ENCODE measurements around the gene GMDS. TPM values are rescaled to one million over a fixed set of nuclear protein-coding genes. Genes with fewer than 3 reads are reported as not detected.
A peak's percentile ranks its signal among the peaks of the same experiment; 100 is the strongest.

GMDS gene
- total and polyA plus RNA-seq, 2 of the 13 experiments (the other 11 are each of a cell fraction or from before 2014, with no cell fraction given), result 64.4 to 112 TPM

GRCh38 chr6:1607516-1608221, 637.7 kb downstream of the GMDS start (continued):
- TF ChIP-seq ZSCAN29 (CRISPR knock-in tag; conservative IDR thresholded peaks at IDR 0.05) (peak; percentile 66; the same call in 1 of the 2 replicates), ZNF75D (CRISPR knock-in tag; IDR thresholded peaks at IDR 0.05; ENCODE audit: borderline replicate concordance) (no peak), ZNF180 (CRISPR knock-in tag; IDR thresholded peaks at IDR 0.05; ENCODE audit: borderline replicate concordance, low read depth) (no peak), TEAD2 (CRISPR knock-in tag; IDR thresholded peaks at IDR 0.05) (no peak), ZNF841 (CRISPR knock-in tag; IDR thresholded peaks at IDR 0.05; ENCODE audit: borderline replicate concordance) (no peak), GATAD2A (CRISPR knock-in tag; IDR thresholded peaks at IDR 0.05) (peak; percentile 66), HNRNPUL1 (IDR thresholded peaks at IDR 0.05; ENCODE audit: low read depth, low read length) (no peak), ZNF678 (CRISPR knock-in tag; IDR thresholded peaks at IDR 0.05) (no peak), PHF21A (CRISPR knock-in tag; IDR thresholded peaks at IDR 0.05) (0 out of 2 replicates have a peak, but pooled peaks have one; percentile 42), NFIB (CRISPR knock-in tag; IDR thresholded peaks at IDR 0.05; ENCODE audit: borderline replicate concordance) (no peak), MLX (CRISPR knock-in tag; IDR thresholded peaks at IDR 0.05) (no peak), ZNF263 (CRISPR knock-in tag; IDR thresholded peaks at IDR 0.05) (no peak), PRDM15 (CRISPR knock-in tag; IDR thresholded peaks at IDR 0.05) (no peak), CHCHD3 (CRISPR knock-in tag; IDR thresholded peaks at IDR 0.05) (no peak), ELK4 (CRISPR knock-in tag; IDR thresholded peaks at IDR 0.05; ENCODE audit: borderline replicate concordance) (no peak), ZNF225 (CRISPR knock-in tag; IDR thresholded peaks at IDR 0.05) (no peak), ZNF580 (CRISPR knock-in tag; IDR thresholded peaks at IDR 0.05; ENCODE audit: borderline replicate concordance, low read depth) (no peak), ZNF577 (CRISPR knock-in tag; IDR thresholded peaks at IDR 0.05; ENCODE audit: borderline replicate concordance, low read depth) (no peak)
- TF ChIP-seq, protein P1, sequence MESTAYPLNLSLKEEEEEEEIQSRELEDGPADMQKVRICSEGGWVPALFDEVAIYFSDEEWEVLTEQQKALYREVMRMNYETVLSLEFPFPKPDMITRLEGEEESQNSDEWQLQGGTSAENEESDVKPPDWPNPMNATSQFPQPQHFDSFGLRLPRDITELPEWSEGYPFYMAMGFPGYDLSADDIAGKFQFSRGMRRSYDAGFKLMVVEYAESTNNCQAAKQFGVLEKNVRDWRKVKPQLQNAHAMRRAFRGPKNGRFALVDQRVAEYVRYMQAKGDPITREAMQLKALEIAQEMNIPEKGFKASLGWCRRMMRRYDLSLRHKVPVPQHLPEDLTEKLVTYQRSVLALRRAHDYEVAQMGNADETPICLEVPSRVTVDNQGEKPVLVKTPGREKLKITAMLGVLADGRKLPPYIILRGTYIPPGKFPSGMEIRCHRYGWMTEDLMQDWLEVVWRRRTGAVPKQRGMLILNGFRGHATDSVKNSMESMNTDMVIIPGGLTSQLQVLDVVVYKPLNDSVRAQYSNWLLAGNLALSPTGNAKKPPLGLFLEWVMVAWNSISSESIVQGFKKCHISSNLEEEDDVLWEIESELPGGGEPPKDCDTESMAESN (CRISPR knock-in tag; conservative IDR thresholded peaks at IDR 0.05), result peak; percentile 17; the same call in 1 of the 2 replicates
- TF ChIP-seq, protein P2, sequence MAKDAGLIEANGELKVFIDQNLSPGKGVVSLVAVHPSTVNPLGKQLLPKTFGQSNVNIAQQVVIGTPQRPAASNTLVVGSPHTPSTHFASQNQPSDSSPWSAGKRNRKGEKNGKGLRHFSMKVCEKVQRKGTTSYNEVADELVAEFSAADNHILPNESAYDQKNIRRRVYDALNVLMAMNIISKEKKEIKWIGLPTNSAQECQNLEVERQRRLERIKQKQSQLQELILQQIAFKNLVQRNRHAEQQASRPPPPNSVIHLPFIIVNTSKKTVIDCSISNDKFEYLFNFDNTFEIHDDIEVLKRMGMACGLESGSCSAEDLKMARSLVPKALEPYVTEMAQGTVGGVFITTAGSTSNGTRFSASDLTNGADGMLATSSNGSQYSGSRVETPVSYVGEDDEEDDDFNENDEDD (CRISPR knock-in tag; IDR thresholded peaks at IDR 0.05; ENCODE audit: borderline replicate concordance), result 0 out of 2 replicates have a peak, but pooled peaks have one; percentile 28
